GF-D8 (cell line): ENCODE results near the gene PXMP2.
"Not testable (repeated sequence)": the region's sequence is repeated elsewhere in the genome, so short reads cannot be mapped to it uniquely, and the experiment has no call there.

ENCODE experiments used
- DNase-seq: peaks from one replicate; lab custom pipeline; 2025; lab: John Stamatoyannopoulos, UW

PXMP2 gene

DNA sequence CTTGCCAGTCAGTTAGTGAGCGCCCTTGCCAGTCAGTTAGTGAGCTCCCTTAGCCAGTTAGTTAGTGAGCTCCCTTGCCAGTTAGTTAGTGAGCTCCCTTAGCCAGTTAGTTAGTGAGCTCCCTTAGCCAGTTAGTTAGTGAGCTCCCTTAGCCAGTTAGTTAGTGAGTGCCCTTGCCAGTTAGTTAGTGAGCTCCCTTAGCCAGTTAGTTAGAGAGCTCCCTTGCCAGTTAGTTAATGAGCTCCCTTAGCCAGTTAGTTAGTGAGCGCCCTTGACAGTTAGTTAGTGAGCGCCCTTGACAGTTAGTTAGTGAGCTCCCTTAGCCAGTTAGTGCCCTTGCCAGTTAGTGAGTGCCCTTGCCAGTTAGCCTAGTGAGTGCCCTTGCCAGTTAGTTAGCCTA is 7.5 kb downstream of the PXMP2 start:
- not testable (repeated sequence) for DNase-seq

DNA sequence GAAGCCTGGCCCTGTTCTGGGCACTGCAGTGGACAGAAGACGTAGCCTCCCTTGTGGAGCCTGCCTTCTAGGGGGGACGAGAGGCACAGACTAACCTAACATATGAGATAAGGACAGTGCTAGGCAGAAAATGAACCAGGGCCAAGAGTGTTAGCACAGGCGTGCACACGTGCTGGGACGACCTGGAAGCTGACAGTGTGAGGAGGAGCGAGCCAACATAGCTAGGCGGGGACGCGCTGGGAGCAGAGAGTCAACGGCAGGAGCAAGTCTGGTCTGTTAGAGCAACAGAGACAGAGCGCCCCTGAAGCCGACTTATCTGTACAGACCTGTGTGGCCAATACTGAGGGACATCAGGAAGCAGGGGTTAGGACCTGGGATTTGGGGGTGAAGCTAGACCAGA is 8.0 kb downstream of the PXMP2 start:
- DNase-seq, result no peak

DNA sequence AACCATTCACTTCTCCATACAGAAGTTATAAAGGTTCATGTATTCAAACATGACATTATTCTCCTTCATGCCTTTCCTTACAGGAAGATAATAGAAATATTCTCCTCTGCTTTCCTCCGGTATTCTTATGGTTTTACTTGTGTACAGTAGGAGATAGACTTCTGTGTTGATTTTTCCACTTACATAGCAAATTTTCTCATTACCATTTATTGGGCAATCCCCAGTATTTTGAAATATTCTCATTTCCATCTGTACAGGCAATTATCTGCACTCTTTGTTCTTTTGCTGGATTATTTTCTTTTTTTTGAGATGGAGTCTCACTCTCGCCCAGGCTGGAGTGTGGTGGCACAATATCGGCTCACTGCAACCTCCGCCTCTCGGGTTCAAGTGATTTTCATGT is 11.0 kb downstream of the PXMP2 start:
- DNase-seq, result no peak

DNA sequence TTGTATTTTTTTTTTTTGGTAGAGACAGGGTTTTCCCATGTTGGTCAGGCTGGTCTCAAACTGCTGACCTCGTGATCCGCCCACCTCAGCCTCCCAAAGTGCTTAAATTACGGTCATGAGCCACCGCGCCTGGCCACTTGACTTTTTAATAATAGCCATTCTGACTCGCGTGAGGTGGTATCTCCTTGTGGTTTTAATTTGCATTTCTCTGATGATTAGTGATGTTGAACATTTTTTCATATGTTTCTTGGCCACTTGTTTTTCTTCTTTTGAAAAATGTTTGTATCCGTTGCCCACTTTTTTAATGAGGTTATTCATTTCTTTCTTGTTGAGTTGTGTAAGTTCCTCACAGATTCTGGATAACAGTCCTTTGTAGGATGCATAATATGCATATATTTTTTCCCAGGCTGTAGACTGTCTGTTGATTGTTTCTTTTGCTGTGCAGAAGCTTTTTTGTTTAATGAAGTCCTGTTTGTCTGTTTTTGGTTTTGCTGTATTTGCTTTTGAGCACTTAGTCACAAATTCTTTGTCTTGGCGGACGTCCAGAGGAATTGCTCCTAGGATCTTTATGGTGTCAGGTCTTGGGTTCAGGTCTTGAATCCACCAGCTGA is 12.9 kb downstream of the PXMP2 start:
- DNase-seq, result no peak

DNA sequence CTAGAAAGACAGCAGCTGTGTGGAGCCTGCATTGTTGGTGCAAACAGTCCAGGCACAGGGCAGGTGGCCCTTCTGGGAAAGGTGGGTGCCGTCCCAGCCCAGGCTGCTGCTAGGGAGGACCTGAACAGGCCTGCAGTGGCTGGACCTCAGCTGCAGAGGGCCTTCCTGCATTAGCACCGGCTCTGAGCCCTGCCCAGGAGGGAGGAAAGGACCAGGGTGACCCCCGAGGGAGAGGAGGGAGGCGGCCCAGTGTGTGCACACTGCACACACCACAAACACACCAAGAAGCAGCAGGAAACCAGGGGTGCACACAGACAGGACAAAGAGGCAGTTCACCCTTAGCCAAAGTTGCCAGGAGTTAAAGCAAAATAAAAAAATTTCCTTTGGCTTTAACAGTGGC is 15.3 kb downstream of the PXMP2 start:
- DNase-seq, result no peak

DNA sequence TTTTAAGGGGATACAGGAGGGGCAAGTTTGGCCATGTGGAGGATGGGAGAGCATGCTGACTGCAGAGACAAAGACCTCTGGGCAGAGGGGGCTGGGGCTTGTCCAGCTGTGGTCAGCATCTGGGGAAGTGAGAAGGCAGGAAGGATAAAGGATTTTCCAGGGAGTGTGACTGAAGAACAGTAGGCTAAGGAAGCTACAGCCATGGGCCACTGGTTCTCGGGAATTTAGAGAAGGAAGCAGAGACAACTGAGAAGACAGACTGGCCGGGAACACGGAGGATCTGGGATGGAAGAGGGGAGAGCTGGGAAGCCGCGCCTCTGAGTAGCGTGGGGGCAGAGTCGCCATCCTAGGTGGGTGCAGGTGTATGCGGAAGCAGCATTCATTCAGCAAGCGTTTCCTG is 16.3 kb downstream of the PXMP2 start:
- no peak for DNase-seq

DNA sequence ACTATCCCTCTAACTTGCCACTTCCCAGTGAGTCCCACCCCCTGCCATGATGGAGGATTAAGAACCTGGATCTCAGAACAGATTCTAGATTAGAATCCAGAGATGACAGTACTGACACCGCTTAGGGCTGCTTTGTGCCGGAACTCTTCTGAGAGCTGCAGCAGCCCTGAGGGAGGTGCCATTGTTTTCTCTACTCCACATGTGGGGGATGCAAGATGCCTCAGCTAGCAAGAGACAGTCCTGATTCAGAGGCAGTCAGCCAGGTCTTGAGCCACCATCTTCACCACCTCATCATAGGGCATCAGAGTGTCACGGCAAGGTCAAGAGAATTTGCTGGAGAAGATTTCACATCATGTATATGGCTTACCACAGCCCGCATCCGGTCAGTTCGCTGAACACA is 19.9 kb downstream of the PXMP2 start:
- DNase-seq, result no peak

DNA sequence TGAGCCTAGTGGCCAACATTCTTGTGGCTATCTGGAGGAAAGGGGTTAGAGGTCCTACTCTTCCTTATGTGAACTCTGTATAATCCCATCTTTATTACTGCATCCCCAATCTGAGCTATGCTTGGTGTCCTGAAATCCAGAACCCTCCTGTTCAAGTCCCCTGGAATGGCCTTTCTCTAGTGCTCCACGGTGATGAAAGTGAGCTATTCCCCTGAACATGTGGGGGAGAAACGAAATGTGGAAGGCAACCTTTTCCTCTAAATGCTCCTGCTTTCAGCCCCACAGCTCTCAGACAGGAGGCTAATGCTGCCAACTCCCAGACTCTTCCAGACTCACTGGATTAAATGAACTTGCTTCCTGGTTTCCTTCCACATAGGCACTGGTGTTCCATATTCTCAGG is 20.8 kb downstream of the PXMP2 start:
- no peak for DNase-seq

DNA sequence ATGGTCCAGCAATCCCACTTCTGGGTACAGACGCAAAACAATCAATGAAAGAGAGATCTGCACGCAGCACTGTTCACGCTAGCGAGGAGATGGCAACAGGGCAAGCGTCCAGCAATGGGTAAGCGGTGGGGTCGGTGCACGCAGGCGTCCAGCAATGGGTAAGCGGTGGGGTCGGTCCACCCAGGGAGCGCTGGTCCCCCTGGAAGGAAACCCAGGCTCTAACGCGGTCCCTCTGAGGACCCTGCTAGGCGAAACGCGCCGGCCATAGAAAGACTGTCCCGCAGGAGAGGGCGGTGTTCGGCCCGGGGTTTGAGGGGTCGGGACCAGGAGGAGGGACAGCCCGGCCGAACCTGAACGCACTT is 22.6 kb downstream of the PXMP2 start:
- DNase-seq, result no peak

DNA sequence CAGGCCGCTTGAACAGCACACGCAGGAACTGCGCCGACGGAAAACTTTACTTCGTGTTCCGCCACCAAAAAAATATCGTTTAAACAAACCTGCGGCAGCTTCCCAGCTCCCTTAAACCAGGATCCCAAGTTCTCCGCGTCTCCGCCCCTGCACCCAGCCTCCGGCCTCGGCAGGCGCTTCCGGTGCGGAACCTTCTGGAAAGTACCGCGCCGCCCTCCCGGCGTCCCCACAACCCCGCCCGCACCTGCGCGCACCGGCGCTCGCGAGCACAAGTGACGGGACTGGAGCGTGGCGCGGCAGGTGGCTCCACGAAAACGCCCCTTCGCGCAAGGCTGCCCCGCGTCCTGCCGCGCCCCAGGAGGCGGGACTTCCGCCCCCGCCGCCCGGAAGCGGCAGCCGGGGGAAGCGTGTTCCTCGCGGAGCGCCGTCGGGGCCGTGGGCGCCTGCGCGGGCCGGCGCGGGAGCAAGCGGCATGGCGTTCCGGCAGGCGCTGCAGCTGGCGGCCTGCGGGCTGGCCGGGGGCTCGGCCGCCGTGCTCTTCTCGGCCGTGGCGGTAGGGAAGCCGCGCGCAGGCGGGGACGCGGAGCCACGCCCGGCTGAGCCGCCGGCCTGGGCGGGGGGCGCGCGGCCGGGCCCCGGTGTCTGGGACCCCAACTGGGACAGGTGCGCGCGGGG is 23.2 kb downstream of the PXMP2 start, which contains the start of gene PGAM5:
Gene PGAM5, plus strand, starts transcription at position 438 of the 675 bp plus-strand sequence. Its CDS starts 35 bp downstream, at position 473.
- peak; percentile 52 for DNase-seq

DNA sequence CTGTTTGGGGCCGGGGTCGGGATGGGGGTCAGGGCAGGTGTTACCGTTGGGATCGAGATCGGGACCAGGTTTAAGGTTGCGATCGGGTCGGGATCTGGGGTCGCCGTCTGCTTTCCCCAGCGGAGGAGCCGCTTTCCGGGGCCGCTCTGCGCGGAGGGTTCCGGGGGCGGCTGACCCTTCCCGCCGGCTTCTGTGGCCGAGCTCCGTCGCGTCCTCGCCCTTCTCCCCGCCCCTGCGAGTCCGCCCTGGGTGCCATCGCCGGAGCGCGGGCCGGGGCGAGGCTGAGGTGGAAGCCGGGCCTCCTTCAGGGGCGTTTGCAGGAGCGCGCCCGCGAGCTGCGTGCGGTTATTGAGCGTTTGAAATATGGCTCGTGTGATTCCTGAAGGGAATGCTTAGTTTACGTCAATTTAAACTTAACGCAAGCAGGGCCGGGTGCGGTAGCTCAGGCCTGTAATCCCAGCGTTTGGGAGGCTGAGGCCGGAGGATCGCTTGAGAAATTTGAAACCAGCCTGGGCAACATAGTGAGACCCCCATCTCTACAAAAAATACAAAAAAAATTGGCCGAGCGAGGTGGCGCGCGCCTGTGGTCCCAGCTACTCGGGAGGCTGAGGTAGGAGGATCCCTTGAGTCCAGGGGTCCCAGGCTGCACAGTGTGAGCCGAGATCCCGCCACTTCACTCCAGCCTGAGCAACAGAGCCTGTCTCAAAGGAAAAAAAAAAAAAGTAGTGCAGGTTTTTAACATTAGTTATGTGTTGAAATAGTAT is 23.9 kb downstream of the PXMP2 start:
- DNase-seq, result no peak

DNA sequence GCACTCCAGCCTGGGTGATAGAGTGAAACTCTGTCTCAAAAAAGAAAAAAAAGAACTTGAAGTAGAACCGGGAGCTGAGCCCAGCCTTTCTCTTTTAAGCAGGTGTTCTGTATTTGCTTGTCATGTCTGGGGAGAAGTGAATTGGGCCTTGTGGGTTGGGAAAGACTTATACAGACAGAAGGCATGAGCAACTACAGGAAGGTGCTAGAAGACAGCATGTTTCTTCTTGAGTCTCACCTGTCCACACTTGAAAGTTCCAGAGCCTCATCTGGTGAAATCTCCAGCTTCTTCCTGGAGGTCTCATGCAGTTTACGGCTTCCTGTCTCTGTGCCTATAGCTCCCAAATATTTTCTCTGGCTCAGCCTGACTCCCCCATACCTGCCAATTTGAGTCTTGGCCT is 25.7 kb downstream of the PXMP2 start:
- no peak for DNase-seq

DNA sequence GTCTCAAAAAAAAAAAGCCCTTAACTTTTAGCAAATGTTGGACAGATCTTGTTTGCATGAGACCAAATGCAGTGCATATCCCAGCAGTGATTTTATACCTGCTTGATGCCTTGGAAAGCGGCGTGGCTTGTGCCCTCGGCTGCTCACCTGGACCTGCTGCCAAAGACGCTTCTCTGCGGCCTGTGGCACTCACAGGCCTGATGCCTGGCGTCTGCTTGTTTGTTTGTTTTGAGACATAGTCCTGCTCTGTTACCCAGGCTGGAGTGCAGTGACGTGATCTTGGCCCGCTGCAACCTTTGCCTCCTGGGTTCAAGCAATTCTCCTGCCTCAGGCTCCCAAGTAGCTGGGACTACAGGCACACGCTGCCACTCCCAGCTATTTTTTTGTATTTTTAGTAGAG is 28.5 kb downstream of the PXMP2 start:
- no peak for DNase-seq

DNA sequence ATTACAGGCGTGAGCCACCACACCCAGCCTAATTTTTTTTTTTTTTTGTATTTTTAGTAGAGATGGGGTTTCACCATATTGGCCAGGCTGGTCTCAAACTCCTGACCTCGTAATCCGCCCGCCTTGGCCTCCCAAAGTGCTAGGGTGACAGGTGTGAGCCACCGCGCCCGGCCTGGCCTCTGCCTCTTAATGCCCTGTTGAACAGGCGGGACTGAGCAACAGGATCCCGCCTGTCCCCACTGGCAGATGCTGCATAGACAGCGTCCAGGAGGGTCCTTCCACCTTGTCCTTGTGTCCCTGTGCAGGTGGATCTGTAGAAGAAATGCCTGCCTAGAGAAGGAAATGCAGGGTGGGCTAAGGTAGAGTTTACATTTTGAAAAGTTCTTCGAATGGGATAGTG is 29.0 kb downstream of the PXMP2 start:
- DNase-seq, result no peak

DNA sequence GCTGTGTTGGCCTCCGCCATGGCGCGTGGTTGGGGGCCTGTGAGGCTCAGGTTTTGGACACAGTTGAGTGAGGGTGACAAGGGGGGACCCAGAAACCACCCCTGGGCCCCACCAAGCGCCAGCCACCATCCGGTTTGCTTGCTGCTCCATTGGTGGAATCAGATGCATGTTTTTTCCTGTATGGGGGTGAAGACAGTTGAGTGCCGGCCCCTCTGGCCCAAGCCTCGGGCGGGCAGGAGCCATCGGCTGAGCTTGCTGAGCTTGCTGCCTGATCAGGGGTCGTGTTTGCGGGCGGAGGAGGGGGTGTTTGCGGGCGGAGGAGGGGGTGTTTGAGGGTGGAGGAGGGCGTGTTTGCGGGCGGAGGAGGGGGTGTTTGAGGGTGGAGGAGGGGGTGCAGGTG is 29.6 kb downstream of the PXMP2 start:
- no peak for DNase-seq

DNA sequence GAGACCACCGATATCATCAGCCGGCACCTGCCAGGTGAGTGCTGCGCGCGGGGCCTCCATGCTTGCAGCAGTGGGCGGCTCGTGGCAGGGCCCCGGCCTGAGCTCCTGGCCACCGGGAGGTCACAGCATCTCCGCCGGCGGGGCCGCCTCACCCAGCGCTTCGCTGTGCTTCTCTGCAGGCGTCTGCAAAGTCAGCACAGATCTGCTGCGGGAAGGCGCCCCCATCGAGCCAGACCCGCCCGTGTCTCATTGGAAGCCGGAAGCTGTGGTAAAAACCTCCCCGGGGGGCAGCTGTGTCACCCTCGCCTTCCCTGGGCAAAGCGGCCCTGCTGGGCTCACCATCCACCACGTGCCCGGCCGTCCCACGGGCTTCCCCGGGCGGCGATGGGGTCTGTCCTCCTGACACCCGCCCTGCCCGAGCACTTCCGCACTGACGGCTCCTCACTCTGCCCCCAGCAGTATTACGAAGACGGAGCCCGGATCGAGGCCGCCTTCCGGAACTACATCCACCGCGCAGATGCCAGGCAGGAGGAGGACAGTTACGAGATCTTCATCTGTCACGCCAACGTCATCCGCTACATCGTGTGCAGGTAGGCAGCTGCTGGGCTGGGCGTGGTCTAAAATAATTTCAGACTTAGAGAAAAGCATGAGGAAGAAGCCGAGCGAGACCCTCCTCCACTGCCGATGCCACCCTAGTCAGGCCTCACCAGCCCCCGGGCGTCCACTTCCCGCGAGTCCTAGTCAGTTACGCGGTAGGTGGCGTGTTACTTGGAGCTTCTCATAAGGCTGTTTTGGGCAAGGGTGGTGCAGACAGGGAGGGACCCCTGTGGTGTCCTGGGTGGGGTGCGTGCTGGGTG is 30.4 kb downstream of the PXMP2 start:
- no peak for DNase-seq

DNA sequence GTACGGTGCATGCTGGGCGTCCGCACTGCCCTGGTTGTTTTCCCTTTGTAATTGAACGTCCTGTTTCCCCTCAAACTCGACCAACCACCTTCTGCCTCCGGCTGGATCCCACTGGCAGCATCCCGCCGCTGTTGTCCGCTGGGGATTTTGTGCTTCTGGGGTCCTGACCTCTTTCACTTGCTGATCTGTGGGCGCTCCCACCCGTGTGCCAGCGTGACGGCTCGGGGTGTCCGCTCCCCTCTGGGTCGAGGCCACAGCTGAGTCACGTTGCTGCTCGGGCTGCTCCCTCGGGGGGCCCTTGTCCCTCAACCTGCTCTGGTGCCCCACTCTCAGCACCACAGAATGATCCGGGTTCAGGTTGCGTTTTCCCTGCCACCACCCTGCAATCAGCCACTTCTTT is 31.3 kb downstream of the PXMP2 start:
- no peak for DNase-seq

DNA sequence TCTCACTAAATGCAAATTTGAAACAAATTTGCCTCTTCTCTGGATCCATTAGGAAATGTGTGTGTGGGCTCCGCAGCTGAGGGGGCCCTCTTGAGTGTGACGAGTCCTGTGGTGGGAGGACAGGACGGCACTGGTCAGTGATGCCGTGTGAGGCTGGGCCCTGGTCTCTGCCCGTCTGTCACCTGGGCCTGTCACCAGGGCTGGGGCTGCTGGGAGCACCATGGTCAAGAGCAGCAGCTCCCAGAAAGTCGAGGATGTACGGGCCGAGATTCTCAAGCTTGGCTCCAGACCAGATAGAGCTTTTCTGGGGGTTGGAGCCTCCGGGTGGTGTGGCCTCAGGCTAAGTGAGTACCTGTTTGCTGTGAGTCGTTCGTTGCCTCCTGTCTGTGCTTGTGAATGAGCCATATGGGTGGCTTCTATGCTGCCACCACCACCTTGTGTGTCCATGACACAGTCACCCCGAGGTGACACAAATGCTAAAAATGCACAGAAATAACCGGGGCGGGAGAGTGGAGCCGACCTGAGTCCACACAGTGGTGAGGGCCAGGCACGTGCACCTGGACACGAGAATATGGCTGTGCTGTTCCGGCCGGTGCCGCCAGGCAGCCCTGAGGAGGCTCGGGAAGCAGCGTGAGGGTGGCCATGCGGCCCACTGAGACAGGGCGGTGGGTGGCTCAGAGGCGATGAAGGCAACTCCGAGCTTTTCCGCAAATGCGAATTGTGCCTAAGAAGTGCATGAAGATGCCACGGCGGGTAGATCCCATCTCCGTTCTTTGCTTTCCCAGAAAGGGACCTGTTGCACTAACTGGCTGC is 32.0 kb downstream of the PXMP2 start:
- no peak for DNase-seq

DNA sequence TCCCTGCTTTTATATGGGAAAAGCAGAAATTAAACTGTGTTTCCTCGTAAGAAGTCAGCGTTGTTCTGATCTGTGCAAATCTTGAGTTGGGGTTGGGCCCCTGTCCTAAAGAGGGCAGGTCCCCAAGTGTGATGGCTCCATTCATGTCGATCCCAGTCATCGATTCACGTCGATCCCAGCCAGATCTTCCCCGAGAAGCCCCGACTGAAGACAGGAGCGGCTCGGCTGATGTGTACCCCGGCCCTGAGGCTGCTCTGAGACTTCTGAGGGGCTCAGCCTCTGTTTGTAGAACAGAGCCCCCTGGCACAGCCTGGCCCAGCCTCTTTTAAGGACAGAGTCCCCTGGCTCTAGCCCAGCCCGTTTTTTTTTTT is 32.6 kb downstream of the PXMP2 start:
- DNase-seq, result no peak

DNA sequence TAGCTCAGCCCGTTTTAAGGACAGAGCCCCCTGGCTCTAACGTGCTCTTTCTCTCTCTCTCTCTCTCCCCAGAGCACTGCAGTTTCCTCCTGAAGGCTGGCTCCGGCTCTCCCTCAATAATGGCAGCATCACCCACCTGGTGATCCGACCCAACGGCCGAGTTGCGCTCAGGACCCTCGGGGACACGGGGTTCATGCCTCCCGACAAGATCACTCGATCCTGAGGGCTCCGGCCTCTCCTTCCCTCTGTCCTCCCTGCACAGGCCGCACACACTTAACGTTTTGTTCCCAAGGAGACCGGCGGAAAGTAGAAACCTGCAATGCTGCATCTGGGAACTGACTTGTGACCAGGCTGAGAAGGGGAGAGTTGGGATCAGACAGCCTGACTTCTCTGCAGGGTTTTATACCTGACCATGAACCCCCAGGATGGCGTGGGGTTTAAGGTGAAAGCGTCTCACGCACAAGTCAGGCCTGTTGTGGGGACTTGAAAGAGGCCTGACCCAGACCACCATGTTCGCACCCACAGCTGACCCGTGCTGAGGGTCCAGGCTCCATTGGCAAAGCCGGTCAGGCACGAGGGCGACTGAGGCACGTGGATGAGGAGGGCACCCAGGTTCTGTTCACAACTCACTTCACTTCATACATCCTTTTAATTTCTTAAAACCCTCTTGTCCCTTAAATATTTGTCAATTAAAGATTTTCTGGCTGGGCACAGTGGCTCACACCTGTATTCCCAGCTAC is 33.4 kb downstream of the PXMP2 start:
- no peak for DNase-seq
